Common myeloid progenitor, CD34-positive (primary cell): ENCODE results near the gene C16orf96.
A peak's percentile ranks its signal among the peaks of the same experiment; 100 is the strongest.

Experiments
- CTCF ChIA-PET: fragments of 350-600 bp; sonication (Branson Sonifier 250); formaldehyde crosslinking; loops from one replicate; lab custom pipeline; 2021; ENCODE audit warnings: antibody characterized with exemption; lab: Charles Lee
- POLR2A ChIA-PET: fragments of 350-600 bp; sonication (Branson Sonifier 250); formaldehyde crosslinking; loops from one replicate; lab custom pipeline; 2021; ENCODE audit warnings: antibody characterized with exemption; lab: Charles Lee
- DNase-seq, 3 donors: peaks; one replicate each; pipeline versions ENCODE4 v3.0.0 to v3.0.0-alpha.2; 2013
- H3K27ac ChIP-seq, 2 experiments: 1 replicate in 1 of 2; 2 replicates in 1 of 2; pipeline ENCODE4 v1.7.0; 2013; ENCODE audit warnings: inconsistent platforms in 2 of 2, low read length in 2 of 2, mild to moderate bottlenecking in 2 of 2, low read depth in 1 of 2, moderate library complexity in 1 of 2; ENCODE audit not compliant: severe bottlenecking in 2 of 2, insufficient read depth in 1 of 2, poor library complexity in 1 of 2
- H3K27me3 ChIP-seq, 5 experiments: replicated peaks in 2 of 5; 1 replicate in 3 of 5; 2 replicates in 2 of 5; pipeline versions ENCODE4 v1.6.1 to v1.7.0; 2013; ENCODE audit warnings: low read length in 4 of 5, mild to moderate bottlenecking in 2 of 5, moderate library complexity in 2 of 5, inconsistent platforms in 1 of 5; ENCODE audit not compliant: insufficient read depth in 5 of 5, control insufficient read depth in 4 of 5
- H3K36me3 ChIP-seq, 4 experiments: 1 replicate in 2 of 4; 2 replicates in 2 of 4; pipeline versions ENCODE4 v1.6.1 to v1.7.0; 2013; ENCODE audit warnings: low read length in 3 of 4, control low read depth in 1 of 4, mild to moderate bottlenecking in 1 of 4; ENCODE audit not compliant: control insufficient read depth in 4 of 4, insufficient read depth in 4 of 4
- H3K4me1 ChIP-seq, 4 experiments: 1 replicate in 3 of 4; 2 replicates in 1 of 4; pipeline versions ENCODE4 v1.6.1 to v1.7.1; 2013; ENCODE audit warnings: low read length in 3 of 4, mild to moderate bottlenecking in 3 of 4, control low read depth in 1 of 4, inconsistent platforms in 1 of 4, moderate library complexity in 1 of 4; ENCODE audit not compliant: control insufficient read depth in 4 of 4, insufficient read depth in 4 of 4; ENCODE audit errors: control extremely low read depth in 1 of 4
- H3K4me3 ChIP-seq, 7 experiments: 1 replicate in 4 of 7; 2 replicates in 3 of 7; pipeline versions ENCODE4 v1.5.1 to v1.7.0; 2013; ENCODE audit warnings: mild to moderate bottlenecking in 7 of 7, low read length in 6 of 7, moderate library complexity in 6 of 7, inconsistent platforms in 2 of 7, low read depth in 2 of 7, control low read depth in 1 of 7; ENCODE audit not compliant: insufficient read depth in 4 of 7, control insufficient read depth in 1 of 7; ENCODE audit errors: extremely low read depth in 1 of 7
- H3K9me3 ChIP-seq, 5 experiments: 1 replicate in 4 of 5; 2 replicates in 1 of 5; pipeline versions ENCODE4 v1.6.1 to v1.7.1; 2013; ENCODE audit warnings: low read length in 4 of 5, mild to moderate bottlenecking in 2 of 5, inconsistent platforms in 1 of 5, low read depth in 1 of 5, moderate library complexity in 1 of 5; ENCODE audit not compliant: control insufficient read depth in 4 of 5, insufficient read depth in 2 of 5; ENCODE audit errors: control extremely low read depth in 1 of 5
- WGBS: methylation state at CpG from one replicate; pipeline ENCODE4 v1.1.5; 2013; ENCODE audit not compliant: insufficient coverage; 5-methylcytosine and 5-hydroxymethylcytosine counted together

The C16orf96 gene

GRCh38 chr16:4556580-4556979 is 440 bp downstream of the C16orf96 start:
- no peaks in the 10 kb centered on the region for H3K9me3 ChIP-seq
- H3K27me3 ChIP-seq = no peaks in the 10 kb centered on the region
- no peak overlapping the region for H3K4me3 ChIP-seq
- DNase-seq = no peak
- WGBS = 96% methylated on average over 12 of the region's 14 CpGs
- CTCF ChIA-PET = interaction anchor here (1.0 to 18.8 kb wide), 6 partner anchors 11 to 55 kb away, joined by 3 to 375 read pairs (median 3); no protein-coding TSS in a partner anchor
- POLR2A ChIA-PET = no interaction called here
- H3K4me1 ChIP-seq = no peaks in the 10 kb centered on the region
- H3K36me3 ChIP-seq = no peaks in the 10 kb centered on the region
- no peak overlapping the region for H3K27ac ChIP-seq

- WGBS = 89% methylated on average over 10 of the region's 10 CpGs
- CTCF ChIA-PET = interaction anchor here (0.6 to 18.8 kb wide), 2 partner anchors 46 to 119 kb away, joined by 3 to 375 read pairs; no protein-coding TSS in a partner anchor
Measured at GRCh38 chr16:4557973-4558372, 1.8 kb downstream of the C16orf96 start.

DNA sequence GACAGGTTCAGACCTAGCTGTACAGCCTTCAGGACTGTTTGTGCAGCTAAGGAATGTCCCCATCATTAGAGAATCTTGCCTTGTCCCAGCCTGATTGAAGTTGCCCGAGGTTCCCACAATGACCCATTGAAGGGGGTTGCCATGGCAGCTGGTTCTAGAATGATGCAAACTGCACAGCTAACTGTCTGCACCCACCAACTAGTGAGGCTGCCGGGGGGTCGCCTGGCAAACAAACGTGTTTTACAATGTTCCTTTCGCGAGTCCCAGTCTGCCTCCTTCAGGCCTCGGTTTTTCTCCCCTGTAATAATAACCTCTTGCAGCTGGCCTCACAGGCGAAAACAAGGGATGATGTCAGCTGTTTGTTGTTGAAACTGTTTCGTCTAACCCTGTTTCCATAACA is 5.5 kb downstream of the C16orf96 start:
- H3K27ac ChIP-seq = no peak overlapping the region
- POLR2A ChIA-PET = no interaction called here
- no peaks in the 10 kb centered on the region for H3K9me3 ChIP-seq
- no peaks in the 10 kb centered on the region for H3K27me3 ChIP-seq
- CTCF ChIA-PET = interaction anchor here (0.6 to 3.3 kb wide), 4 partner anchors 10 to 72 kb away, joined by 3 to 23 read pairs (median 7); no protein-coding TSS in a partner anchor
- H3K36me3 ChIP-seq = no peaks in the 10 kb centered on the region
- no peaks in the 10 kb centered on the region for H3K4me1 ChIP-seq
- WGBS = 96% methylated on average over 8 of the region's 9 CpGs
- DNase-seq = no peak
- H3K4me3 ChIP-seq = no peak overlapping the region

More at GRCh38 chr16:4557973-4558372, 1.8 kb downstream of the C16orf96 start:
- H3K36me3 ChIP-seq = no peaks in the 10 kb centered on the region
- no peaks in the 10 kb centered on the region for H3K27me3 ChIP-seq
- DNase-seq = no peak
- H3K4me3 ChIP-seq = no peak overlapping the region
- no peaks in the 10 kb centered on the region for H3K4me1 ChIP-seq
- H3K27ac ChIP-seq = no peak overlapping the region
- POLR2A ChIA-PET = no interaction called here
- no peaks in the 10 kb centered on the region for H3K9me3 ChIP-seq

GRCh38 chr16:4564661-4565267 is 8.6 kb downstream of the C16orf96 start:
- H3K27ac ChIP-seq = no peak overlapping the region
- ChIA-PET POLR2A (no interaction called here), CTCF (interaction anchor here (1.0 to 2.2 kb wide), 5 partner anchors 14 to 59 kb away, joined by 3 to 6 read pairs (median 3); partner anchors contain the start of gene MGRN1)
- no peak for DNase-seq
- H3K36me3 ChIP-seq = no peaks in the 10 kb centered on the region
- 96% methylated on average over 7 of the region's 18 CpGs for WGBS
- no peaks in the 10 kb centered on the region for H3K9me3 ChIP-seq
- H3K27me3 ChIP-seq = no peaks in the 10 kb centered on the region
- H3K4me3 ChIP-seq = no peak overlapping the region
- H3K4me1 ChIP-seq = no peaks in the 10 kb centered on the region

GRCh38 chr16:4566144-4566543 is 10.0 kb downstream of the C16orf96 start:
- peaks cover 0 to 2% (median 0%) of the 10 kb centered on the region in 4 experiments for H3K4me1 ChIP-seq
- POLR2A ChIA-PET = no interaction called here
- DNase-seq = no peak
- no peaks in the 10 kb centered on the region for H3K9me3 ChIP-seq
- H3K27ac ChIP-seq = no peak overlapping the region
- CTCF ChIA-PET = interaction anchor here (1.4 kb wide), 1 partner anchor 18 kb away, joined by 3 read pairs; no protein-coding TSS in a partner anchor
- H3K4me3 ChIP-seq = no peak overlapping the region
- 100% methylated on average over 1 of the region's 3 CpGs for WGBS
- no peaks in the 10 kb centered on the region for H3K27me3 ChIP-seq
- H3K36me3 ChIP-seq = no peaks in the 10 kb centered on the region

DNA sequence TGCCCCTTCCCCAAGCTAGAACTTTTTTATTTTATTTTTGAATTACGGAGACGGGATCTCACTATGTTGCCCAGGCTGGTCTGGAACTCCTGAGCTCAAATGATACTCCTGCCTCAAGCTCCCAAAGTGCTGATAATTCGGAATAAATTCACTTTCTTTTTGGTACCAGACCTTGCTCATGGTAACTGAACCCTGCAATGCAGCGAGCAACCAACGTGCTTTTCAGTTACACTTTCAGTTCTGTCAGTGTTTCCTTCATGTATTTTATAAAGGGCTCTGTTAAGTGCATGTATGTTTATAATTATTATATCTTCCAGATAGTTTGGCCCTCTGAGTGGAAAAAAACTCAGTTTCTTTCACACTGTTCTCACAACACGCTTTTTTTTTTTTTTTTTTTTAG is 13.9 kb downstream of the C16orf96 start:
- CTCF ChIA-PET = interaction anchor here (0.6 to 1.5 kb wide), 6 partner anchors 13 to 166 kb away, joined by 3 to 5 read pairs (median 3); partner anchors contain the start of genes C16orf96 and MGRN1
- POLR2A ChIA-PET = no interaction called here

GRCh38 chr16:4570688-4571321 is 14.7 kb downstream of the C16orf96 start:
- ChIA-PET CTCF (interaction anchor here (0.6 to 1.5 kb wide), 5 partner anchors 21 to 166 kb away, joined by 3 to 5 read pairs (median 3); partner anchors contain the start of gene MGRN1), POLR2A (no interaction called here)
- Histone ChIP-seq H3K9me3 (no peaks in the 10 kb centered on the region), H3K4me3 (no peak overlapping the region), H3K27me3 (no peaks in the 10 kb centered on the region), H3K27ac (no peak overlapping the region), H3K4me1 (peaks cover 0 to 22% (median 13%) of the 10 kb centered on the region in 4 experiments), H3K36me3 (no peaks in the 10 kb centered on the region)
- WGBS = 89% methylated on average over 10 of the region's 15 CpGs
- peak in 2 of 3 donors; percentile 11 to 13 for DNase-seq

More for the DNA sequence above, 13.9 kb downstream of the C16orf96 start:
- 90% methylated on average over 4 of the region's 6 CpGs for WGBS
- H3K27ac ChIP-seq = no peak overlapping the region
- H3K4me1 ChIP-seq = peaks cover 0 to 16% (median 8%) of the 10 kb centered on the region in 4 experiments
- H3K4me3 ChIP-seq = no peak overlapping the region
- no peaks in the 10 kb centered on the region for H3K27me3 ChIP-seq
- no peaks in the 10 kb centered on the region for H3K36me3 ChIP-seq
- no peaks in the 10 kb centered on the region for H3K9me3 ChIP-seq
- DNase-seq = no peak
